ENCODE results near the gene AMBP. TPM values are rescaled to one million over a fixed set of nuclear protein-coding genes. Genes with fewer than 3 reads are reported as not detected.

AMBP gene
- total RNA-seq, 1 experiment from 2014 or later = not detected

GRCh38 chr9:114025196-114025753 is 52.8 kb downstream of the AMBP start:
- TF ChIP-seq CTCF (conservative IDR thresholded peaks at IDR 0.05) (no peak), EZH2 (IDR thresholded peaks at IDR 0.05; ENCODE audit: low read depth) (no peak)
- Histone ChIP-seq H3K4me1 (replicated peaks; ENCODE audit: insufficient read depth) (no peaks in the 10 kb centered on the region), H3K9me3 (ENCODE audit: insufficient read depth, low read depth) (0 out of 2 replicates have a peak, but pooled peaks cover 8% of the 10 kb centered on the region), H3K4me2 (no peak overlapping the region), H3F3A (ENCODE audit: insufficient read depth, low read depth) (no peaks in the 10 kb centered on the region), H3K9me2 (ENCODE audit: insufficient read depth) (no peaks in the 10 kb centered on the region), H2AFZ (no peak overlapping the region), H3K4me3 (no peak overlapping the region), H3K79me2 (ENCODE audit: low read depth) (no peaks in the 10 kb centered on the region), H3K36me3 (ENCODE audit: low read depth) (no peaks in the 10 kb centered on the region), H3K27ac (no peak overlapping the region), H3K27me3 (ENCODE audit: insufficient read depth, low read depth) (peaks cover 44% of the 10 kb centered on the region), H4K20me1 (ENCODE audit: insufficient read depth) (no peaks in the 10 kb centered on the region)
- POLR2A ChIA-PET (ENCODE audit: unreplicated experiment) = no interaction called here
- no TSS peak for BruUV-seq (replicated peaks)
- intact Hi-C loops (cut with micrococcal nuclease; ENCODE audit: unreplicated experiment) = no loop called here
- CTCF ChIA-PET = interaction anchor here (0.6 kb wide), 1 partner anchor 336 kb away, joined by 9 read pairs; no protein-coding TSS in a partner anchor
- DNase-seq = no peak

GRCh38 chr9:114023961-114024360 is 54.1 kb downstream of the AMBP start:
- Histone ChIP-seq H3F3A (ENCODE audit: insufficient read depth, low read depth) (no peaks in the 10 kb centered on the region), H3K9me2 (ENCODE audit: insufficient read depth) (no peaks in the 10 kb centered on the region), H3K4me2 (no peak overlapping the region), H2AFZ (no peak overlapping the region), H3K4me3 (no peak overlapping the region), H3K79me2 (ENCODE audit: low read depth) (no peaks in the 10 kb centered on the region), H3K4me1 (replicated peaks; ENCODE audit: insufficient read depth) (no peaks in the 10 kb centered on the region), H3K27ac (no peak overlapping the region), H4K20me1 (ENCODE audit: insufficient read depth) (no peaks in the 10 kb centered on the region), H3K27me3 (ENCODE audit: insufficient read depth, low read depth) (peaks cover 31% of the 10 kb centered on the region), H3K9me3 (ENCODE audit: insufficient read depth, low read depth) (0 out of 2 replicates have a peak, but pooled peaks cover 8% of the 10 kb centered on the region), H3K36me3 (ENCODE audit: low read depth) (no peaks in the 10 kb centered on the region)
- DNase-seq = no peak
- BruUV-seq (replicated peaks) = no TSS peak
- intact Hi-C loops (cut with micrococcal nuclease; ENCODE audit: unreplicated experiment) = no loop called here
- CTCF ChIA-PET = no interaction called here
- POLR2A ChIA-PET (ENCODE audit: unreplicated experiment) = no interaction called here
- TF ChIP-seq EZH2 (IDR thresholded peaks at IDR 0.05; ENCODE audit: low read depth) (no peak), CTCF (conservative IDR thresholded peaks at IDR 0.05) (no peak)

- Histone ChIP-seq H4K20me1 (ENCODE audit: insufficient read depth) (no peaks in the 10 kb centered on the region), H3K27me3 (ENCODE audit: insufficient read depth, low read depth) (peaks cover 13% of the 10 kb centered on the region), H3K36me3 (ENCODE audit: low read depth) (no peaks in the 10 kb centered on the region), H2AFZ (no peak overlapping the region), H3F3A (ENCODE audit: insufficient read depth, low read depth) (no peaks in the 10 kb centered on the region), H3K4me1 (replicated peaks; ENCODE audit: insufficient read depth) (no peaks in the 10 kb centered on the region), H3K9me2 (ENCODE audit: insufficient read depth) (no peaks in the 10 kb centered on the region), H3K27ac (no peak overlapping the region), H3K4me2 (no peak overlapping the region), H3K4me3 (no peak overlapping the region), H3K79me2 (ENCODE audit: low read depth) (no peaks in the 10 kb centered on the region), H3K9me3 (ENCODE audit: insufficient read depth, low read depth) (0 out of 2 replicates have a peak, but pooled peaks cover 8% of the 10 kb centered on the region)
- no peak for DNase-seq
- TF ChIP-seq EZH2 (IDR thresholded peaks at IDR 0.05; ENCODE audit: low read depth) (no peak), CTCF (conservative IDR thresholded peaks at IDR 0.05) (no peak)
- ChIA-PET CTCF (no interaction called here), POLR2A (ENCODE audit: unreplicated experiment) (no interaction called here)
- intact Hi-C loops (cut with micrococcal nuclease; ENCODE audit: unreplicated experiment) = no loop called here
- BruUV-seq (replicated peaks) = no TSS peak
Observed at GRCh38 chr9:114021578-114021977, 56.5 kb downstream of the AMBP start.

All from PC-9 (cell line).